SK-MEL-5 (cell line): ENCODE data around the gene DSEL. TPM values are rescaled to one million over a fixed set of nuclear protein-coding genes. Genes with fewer than 3 reads are reported as not detected.

Source experiments
- DNase-seq: peaks from one replicate; pipeline ENCODE4 v3.0.0-alpha.2; 2016; ENCODE audit warnings: low read depth, low spot score
- in situ Hi-C: cut with HindIII; loops from 2 replicates; pipeline ENCODE4 v1.10.0; 2016; ENCODE audit warnings: low sequenced_read_pairs, high pct_unique_total_duplicates, low pct_unique_long_range_greater_than_20kb
- polyA plus RNA-seq, 2 experiments: library from polyadenylated mRNA; depleted of rRNA; stranded (reverse); fragments of >200 nt; gene quantifications; 2 replicates each; pipeline ENCODE4 v1.2.3, GENCODE V29; 2015
- total RNA-seq: library from RNA; depleted of rRNA; stranded (reverse); fragments of >200 nt; shearing (Covaris generic); gene quantifications from 2 replicates; pipeline ENCODE4 v1.2.3, GENCODE V29; 2014; rRNA removed

DSEL gene
- 1.4 and 2.1 TPM in 2 replicates for total RNA-seq
- 0.50 and 0.68 TPM in 2 replicates for polyA plus RNA-seq (2015; cell fraction: cytosol; rRNA removed)
- polyA plus RNA-seq (2015; cell fraction: nucleus; rRNA removed): 0.38 and 0.42 TPM in 2 replicates

DNA sequence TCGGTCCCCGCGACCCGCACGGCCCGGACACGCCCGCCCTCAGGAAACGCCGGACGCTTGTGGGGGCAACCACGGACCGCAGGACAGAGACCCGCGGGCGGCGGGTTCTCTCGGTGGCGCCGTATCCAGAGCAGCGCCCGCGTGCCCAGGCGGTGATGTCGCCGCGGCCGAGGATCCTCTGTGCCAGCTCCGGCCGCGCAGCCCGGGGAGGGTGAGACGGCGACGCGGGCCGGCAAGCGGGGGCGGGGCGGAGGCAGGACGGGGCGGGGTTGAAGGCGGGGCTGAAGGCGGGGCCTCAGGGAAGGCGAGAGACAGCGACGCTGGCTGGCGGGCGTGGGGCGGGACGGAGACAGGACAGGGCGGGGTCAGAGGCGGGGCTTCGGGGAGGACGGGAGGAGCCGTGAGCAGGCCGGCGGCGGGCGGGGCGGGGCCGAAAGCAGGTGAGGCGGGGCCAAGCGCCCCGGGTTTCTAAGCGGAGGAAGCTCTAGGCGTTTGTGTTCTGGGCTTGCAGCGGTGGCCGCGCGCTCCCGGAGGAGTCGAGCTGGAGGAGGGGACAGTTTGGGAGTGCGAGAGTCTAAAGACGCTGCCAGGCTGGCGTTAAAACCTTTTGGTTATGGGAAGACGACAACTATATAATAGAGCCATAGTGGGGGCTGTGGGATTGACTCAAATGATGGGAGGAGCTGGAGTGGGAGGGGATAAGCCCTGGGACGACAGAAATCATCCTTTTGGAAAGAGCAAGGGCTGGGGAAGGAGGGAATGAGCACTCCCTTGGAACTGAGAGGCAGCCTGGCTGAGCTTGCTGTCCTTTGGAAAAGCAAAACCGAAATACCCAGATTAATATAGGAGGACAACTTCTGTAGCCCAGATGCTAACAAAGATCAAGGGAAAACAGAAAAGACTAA, at the start of gene DSEL:
DSEL (minus strand) TSS at position 182 of the 905 bp plus-strand sequence. CDS start 2,112 bp downstream, outside the sequence.
- DNase-seq: peak; percentile 91
- in situ Hi-C loops: no loop called here

DNA sequence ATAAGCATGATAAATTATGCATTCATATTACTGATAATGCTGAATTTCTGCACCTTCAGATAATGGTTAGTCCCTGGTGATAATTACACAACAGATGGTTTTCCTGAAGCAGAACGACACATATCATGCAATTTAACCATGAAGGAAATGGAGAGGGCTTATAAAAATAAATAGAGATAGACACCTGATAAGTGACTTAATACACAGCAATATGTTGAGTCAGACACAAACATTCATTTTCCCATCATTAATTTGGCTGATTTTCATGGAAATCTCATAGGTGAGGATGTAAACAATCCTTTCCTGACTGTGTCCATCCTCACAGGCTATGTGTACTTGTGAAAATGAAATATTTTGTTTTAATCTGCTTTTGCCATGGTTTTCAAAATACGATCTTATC, 36.9 kb upstream of the DSEL start:
- in situ Hi-C loops: no loop called here
- DNase-seq: no peak

DNA sequence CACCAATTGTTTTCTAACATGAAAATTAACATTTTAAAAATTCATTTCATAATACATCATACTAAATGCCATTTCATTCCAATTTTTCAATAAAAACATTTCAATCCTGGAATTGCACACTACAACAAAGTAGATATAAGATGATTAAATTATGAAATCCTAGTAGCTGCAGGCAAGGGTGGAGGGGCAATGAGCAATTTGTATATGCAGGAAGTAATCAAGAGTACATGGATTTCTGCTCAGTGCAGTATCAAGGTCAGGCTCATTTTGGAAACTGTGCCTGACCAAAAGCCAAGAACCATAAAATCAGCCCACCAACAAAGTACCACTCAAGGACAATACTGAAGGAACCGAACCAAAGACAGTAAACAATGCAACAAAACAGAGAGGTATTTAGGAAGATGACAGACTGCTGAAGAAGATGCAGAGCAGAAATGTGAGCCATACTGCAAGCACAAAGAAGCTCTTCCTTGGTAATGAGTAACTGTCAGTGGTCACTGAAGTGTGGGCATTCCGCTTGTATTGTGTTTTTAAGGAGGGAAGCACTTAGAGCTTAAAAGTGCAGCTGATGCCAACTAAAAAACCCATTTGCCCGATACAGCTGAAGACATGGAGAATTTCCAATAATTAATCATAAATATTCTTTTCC, 34.5 kb upstream of the DSEL start:
- in situ Hi-C loops: no loop called here
- no peak for DNase-seq

DNA sequence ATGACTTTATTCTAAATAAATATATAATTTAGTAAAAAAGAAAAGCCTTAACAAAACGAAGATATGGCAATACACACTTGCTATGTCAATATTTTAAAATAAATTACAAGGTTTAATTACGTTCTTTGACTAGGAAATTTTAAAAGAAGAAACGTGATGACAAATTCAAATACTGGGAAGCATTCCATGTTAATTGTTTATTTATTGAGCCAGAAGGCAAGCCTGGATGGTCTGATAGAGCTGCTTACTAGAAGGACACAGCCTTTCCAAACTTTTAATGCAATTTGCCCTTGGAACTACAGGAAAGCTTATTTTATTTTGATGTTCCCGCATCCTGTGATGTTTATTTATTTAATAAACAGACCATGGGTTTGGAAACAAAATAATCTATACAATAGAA, 33.4 kb upstream of the DSEL start:
- DNase-seq: no peak
- in situ Hi-C loops: no loop called here

DNA sequence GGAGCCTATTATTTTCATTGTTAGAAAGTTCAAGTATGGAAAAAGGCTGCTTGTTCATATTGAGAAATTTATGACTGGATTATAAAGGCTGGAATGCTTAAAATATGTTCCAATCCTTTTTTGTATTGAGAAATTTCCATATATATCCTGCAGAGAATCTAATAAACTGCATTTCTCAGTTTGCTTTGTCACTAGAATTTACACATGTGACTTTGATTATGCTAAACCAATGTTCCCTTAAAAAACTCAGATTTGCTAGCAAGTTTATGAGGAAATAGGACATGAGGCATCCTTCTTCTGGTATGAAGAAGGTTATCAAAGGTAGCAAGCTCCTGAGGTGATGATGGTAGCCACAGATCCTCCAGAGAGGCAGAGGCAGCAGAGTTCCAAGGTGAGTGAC, 29.2 kb upstream of the DSEL start:
- in situ Hi-C loops: no loop called here

DNA sequence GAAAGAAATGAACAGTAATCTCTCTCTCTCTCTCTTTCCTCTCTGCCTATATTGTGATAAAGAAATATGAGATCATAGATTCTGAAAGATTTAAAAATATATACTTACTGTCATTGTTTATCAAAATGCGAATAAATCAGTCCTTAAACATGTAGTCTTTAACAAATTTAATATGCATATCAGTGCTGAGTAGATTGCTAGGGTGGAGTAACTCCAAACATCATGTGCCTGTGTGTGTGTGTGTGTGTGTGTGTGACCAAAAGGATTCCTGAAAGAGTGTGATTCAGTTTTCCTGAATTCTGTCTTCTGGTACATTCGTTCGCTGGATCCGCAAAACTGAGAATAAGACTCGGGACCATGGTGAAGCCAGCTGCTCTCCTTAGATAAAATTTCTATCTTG, 24.0 kb upstream of the DSEL start:
- DNase-seq: peak; percentile 2
- in situ Hi-C loops: no loop called here

More for the DNA sequence above, 29.2 kb upstream of the DSEL start:
- no peak for DNase-seq

DNA sequence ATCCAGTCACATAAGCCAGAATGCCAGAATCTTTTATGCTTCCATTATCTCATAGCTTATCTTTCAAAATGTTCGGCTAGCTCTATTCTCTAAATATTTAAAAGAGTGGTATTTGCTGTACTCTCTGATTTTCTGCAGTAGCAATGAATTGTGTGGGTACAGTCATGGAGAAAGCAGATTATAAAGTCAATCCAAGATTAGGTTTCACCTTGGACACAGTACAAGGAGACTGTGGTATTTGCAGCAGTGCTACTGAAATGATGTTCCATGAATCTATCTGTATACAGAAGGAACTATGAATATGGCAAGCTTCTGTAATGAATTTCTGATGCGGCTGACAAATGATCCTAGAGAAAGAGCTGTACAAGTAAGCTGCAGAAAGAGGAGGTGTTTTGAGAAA, 15.4 kb upstream of the DSEL start:
- in situ Hi-C loops: no loop called here

DNA sequence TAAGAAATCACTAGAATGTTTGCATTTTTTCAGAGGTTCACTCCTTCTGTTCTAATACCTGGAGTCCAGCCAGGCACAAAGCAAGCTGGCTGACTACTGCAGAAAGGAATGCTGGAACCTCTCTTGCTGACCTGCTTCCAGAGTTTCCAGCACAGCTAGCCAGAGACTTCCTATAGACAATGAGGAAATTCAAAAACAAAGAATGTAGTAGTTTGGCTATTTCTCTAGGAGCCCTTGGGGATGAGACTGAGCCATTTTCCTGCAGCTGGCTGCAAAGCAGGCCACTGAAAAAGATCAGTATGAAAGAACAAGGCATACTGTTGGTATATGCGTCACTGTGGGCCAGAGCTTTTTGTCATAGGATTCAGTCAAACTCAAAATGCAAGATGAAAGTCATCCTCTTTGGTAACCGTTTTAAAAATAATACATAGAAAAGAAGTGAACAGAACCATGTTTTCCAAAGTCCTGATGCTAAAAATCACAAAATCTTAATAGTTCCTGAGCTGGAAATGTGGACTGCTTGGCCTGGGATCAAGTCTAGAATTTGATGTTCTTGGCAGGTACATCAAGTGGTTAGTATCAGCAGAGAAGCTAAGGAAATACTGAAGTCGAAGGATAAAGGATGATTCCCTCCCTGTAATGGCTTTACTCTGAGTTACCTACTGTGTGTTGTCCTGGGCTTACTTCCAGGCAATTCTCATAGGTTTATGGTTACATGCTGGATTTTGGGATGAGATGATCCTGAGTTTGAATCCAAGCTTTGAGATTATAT, 9.0 kb upstream of the DSEL start:
- in situ Hi-C loops: no loop called here
- DNase-seq: peak; percentile 75

More for the DNA sequence above, 15.4 kb upstream of the DSEL start:
- DNase-seq: no peak

DNA sequence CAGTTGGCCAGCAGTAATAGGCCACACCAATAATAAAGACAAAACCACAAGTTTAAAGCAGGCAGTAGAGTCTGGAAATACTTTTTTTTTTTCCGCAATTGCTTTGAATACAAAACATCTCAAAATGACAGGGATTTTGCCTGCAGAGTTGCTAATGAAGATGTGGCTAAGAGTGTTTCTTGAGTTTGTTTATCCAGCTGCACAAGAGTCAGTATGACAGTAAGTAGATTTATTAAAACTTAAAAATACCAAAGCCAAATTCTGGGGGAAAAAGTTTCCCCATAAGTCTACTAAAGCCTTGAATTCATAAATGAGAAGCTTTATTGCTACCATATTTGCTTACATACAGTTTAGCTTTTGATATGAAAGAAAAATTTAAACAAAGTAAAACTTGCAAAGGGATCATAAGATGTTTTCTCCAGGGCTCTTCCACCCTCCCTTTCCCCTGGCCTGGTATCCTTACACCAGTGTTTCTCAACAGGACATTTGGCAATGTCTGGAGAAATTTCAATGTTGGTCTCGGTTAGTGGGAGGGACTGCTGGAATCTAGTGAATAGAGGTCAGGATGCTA, 3.9 kb upstream of the DSEL start:
- in situ Hi-C loops: no loop called here
- no peak for DNase-seq

DNA sequence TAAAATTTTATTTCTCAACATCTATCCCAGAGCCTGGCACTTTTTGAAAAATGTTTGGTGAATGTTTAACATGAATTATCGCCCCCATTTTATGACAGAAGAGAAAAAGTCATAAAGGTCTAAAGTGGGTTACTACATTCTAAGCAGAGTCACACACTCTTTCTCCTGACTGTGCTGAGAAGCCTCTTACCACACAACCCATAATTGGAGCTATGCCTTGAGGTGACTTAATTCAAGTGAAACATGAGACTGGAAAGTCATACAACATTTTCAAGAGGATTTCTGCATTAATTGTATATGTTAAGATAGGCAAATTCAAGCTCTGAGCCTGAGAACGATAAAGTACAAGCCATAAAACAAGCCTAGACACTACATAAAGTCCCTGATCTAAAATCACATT, 3.1 kb upstream of the DSEL start:
- no peak for DNase-seq
- in situ Hi-C loops: no loop called here

DNA sequence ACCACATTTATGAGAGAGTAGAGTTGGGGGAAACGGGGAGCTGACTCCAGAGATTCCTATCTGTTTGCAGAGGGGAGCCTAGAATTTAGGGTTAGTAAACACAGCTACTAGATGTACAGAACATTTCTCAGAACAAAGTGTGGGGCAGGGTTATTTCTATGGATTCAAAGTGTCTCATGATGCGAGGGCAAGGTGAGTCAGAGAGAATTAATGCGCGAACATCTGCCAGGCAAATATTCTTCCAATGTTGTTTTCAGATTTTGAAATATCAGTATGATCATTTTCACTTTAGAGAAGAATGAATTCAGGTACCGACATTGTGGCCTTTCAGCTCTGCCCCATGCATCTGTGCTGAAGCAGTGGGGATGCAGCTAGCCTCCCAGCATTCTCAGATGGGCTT, 2.0 kb upstream of the DSEL start:
- DNase-seq: no peak
- in situ Hi-C loops: no loop called here

DNA sequence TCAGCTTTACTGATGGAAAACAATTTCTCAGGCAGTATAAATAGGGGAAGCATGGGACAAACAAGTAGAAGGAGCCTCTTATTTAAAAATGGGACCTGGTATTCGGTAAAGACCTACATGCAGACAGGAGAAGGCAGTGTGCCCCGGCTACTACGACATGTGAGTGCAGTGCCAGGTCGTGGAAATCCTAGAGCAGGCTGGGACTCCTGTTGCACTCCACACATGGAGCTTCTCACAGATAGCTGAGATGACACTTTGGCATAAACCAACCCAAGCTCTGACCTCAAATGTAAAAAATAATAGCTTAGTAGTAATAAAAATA, 885 bp upstream of the DSEL start:
- DNase-seq: no peak
- in situ Hi-C loops: no loop called here

DNA sequence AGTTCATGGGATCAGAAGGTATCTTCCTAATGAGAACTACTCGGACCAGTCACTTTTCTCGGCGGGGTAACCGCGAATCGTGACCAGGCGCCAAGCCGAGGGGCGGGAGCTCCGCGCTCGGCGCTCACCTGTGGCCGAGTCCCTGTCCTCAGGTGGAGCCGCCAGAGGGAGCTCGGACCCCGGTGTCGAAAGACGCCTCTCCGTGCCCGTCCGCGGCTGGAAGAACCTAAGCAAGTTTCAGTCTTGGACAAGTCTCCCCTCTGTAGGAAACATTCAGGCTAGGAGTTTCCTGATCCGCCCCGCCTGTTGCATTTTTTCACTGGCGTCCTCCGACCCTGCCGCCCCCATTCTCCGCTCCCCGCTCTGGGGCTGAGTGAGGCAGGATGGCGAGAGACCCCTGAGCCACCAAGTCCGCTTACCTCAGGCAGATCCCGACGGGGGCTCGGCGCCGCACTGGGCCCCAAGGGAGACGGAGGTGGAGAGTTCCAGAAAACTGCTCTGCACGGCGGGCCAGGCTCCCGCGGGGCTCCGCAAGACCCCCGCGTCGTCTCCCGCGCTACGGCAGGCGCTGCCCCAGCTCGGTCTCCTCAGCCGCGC, 480 bp downstream of the DSEL start:
- in situ Hi-C loops: no loop called here
- DNase-seq: peak; percentile 76

DNA sequence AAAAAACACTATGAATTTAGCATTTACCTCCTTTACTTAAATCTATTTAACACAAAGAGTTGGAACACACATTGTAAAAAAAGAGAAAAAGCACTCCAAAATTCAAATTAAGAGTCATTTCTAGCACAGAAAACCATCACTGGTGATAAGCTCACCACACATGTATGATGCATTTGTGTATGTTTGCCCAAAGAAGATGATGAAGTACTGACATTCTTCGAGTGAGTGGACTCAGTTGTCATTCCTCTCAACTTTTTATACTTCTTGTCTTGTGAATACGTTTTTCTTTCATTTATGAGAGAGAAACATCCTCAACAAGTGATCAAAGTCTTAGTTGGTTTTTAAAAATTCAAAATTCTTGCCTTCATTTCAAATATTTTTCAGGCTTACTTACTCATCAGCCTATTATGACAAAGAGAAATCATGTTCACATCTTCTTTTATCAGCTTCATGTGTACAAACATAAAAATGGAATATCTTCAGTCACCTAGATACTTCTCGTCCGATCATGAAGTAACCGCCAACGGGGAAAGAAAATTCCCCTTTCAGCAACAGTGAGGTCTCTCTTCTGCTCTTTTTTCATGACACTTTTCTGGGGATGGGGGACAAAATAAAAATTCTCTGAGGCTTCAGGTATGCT, 1.5 kb downstream of the DSEL start:
- in situ Hi-C loops: no loop called here
- DNase-seq: no peak

DNA sequence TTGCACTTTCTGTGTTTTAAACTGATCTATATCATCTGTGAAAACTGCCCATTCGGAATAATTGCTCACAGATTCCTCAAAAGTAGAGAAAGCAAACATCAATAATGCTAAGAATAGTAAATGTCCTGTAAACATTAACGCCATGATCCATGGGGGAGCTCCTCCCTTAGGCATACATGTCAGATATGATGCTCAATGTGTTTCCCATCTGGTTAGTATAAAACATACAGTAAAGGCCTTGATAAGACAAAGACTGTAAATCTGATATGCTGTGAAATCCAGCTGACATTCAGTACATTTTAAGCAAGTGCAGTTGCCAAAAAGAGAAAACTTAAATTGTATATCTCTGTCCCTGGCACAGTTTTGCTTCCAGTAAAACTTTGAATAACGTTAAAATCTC, 2.1 kb downstream of the DSEL start:
- in situ Hi-C loops: no loop called here
- DNase-seq: no peak

DNA sequence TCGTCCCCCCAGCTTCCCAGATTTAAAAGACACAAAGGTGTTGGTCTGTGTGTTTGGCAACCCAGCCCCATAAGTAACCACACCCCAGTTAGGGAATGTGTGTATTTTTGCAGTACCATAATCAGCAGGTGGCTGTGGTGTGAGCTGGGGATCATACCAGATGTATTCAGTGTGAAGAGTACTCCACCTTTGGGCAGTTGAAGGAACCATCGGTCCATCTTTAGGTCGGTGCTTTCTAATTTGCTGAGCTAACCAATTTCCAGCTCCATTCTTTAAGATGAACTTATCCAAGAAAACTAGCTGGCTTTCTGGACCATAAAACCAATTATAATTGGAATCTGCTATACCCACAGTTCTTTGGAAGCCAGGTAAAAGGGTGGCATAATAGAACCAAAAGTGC, 3.2 kb downstream of the DSEL start:
- in situ Hi-C loops: no loop called here
- DNase-seq: peak; percentile 28

DNA sequence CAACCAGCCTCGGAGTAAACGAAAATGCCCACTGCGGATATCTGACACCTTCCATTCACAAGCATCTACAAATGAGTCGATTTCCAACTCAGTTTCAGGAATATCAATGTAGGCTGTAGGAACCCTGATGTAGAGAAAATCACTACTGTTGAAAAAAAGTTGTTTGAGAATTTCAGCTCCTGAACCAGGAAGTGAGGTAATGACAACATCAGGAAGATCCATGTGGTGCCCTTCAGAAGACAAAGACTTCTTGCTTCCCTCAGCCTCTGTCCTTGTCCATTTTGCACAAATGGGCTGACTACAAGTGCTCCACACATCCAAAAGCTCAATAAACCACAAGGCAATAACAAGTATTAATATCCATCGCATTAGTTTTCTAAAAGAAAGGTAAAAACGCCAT, 4.7 kb downstream of the DSEL start:
- in situ Hi-C loops: no loop called here
- DNase-seq: no peak
